GM23338 (cell line): ENCODE data around the gene BOLA3. TPM values are rescaled to one million over a fixed set of nuclear protein-coding genes. Genes with fewer than 3 reads are reported as not detected.

Experiments used
- ATAC-seq: fragments of 200-7000 bp; cut with Tn5 transposase; 3 replicates; pipeline ENCODE4 v1.9.1; 2020
- DNase-seq: peaks from one replicate; pipeline ENCODE4 v3.0.0-alpha.2; 2015; ENCODE audit warnings: low spot score
- H2AFZ ChIP-seq: fragments of 200-600 bp; sonication (generic); 2 replicates; pipeline ENCODE4 v1.8.0; 2016; ENCODE audit warnings: antibody characterized with exemption, mild to moderate bottlenecking, moderate library complexity
- H3F3A ChIP-seq: fragments of 200-600 bp; sonication (generic); replicated peaks from 2 replicates; pipeline ENCODE4 v1.8.0; 2017; ENCODE audit warnings: antibody characterized with exemption, mixed run types, low read depth
- H3K27ac ChIP-seq: fragments of 200-600 bp; sonication (generic); 2 replicates; pipeline ENCODE4 v1.6.1; 2016; ENCODE audit warnings: low read depth
- H3K27me3 ChIP-seq: fragments of 200-600 bp; sonication (generic); 2 replicates; pipeline ENCODE4 v1.8.0; 2016; ENCODE audit warnings: mild to moderate bottlenecking, mixed run types, moderate library complexity; ENCODE audit not compliant: insufficient read depth
- H3K36me3 ChIP-seq: fragments of 200-600 bp; sonication (generic); 2 replicates; pipeline ENCODE4 v1.8.0; 2016; ENCODE audit warnings: mild to moderate bottlenecking; ENCODE audit not compliant: insufficient read depth
- H3K4me1 ChIP-seq: fragments of 200-600 bp; sonication (generic); 2 replicates; pipeline ENCODE4 v1.8.0; 2016; ENCODE audit warnings: mild to moderate bottlenecking, moderate library complexity; ENCODE audit not compliant: insufficient read depth
- H3K4me2 ChIP-seq: fragments of 200-600 bp; sonication (generic); 2 replicates; pipeline ENCODE4 v1.7.1; 2017; ENCODE audit warnings: mixed run types
- H3K4me3 ChIP-seq: fragments of 200-600 bp; sonication (generic); 2 replicates; pipeline ENCODE4 v1.6.1; 2016; ENCODE audit warnings: mixed run types
- H3K79me2 ChIP-seq: fragments of 200-600 bp; sonication (generic); replicated peaks from 2 replicates; pipeline ENCODE4 v1.8.0; 2017; ENCODE audit warnings: mild to moderate bottlenecking; ENCODE audit not compliant: insufficient read depth
- H3K9me2 ChIP-seq: fragments of 200-600 bp; sonication (generic); 2 replicates; pipeline ENCODE4 v1.8.0; 2017; ENCODE audit not compliant: insufficient read depth
- H4K20me1 ChIP-seq: fragments of 200-600 bp; sonication (generic); replicated peaks from 2 replicates; pipeline ENCODE4 v1.8.0; 2017; ENCODE audit warnings: mild to moderate bottlenecking; ENCODE audit not compliant: insufficient read depth
- H3K27ac Mint-ChIP-seq: 2 replicates; pipeline ENCODE4 v1.8.0; 2020; ENCODE audit warnings: inconsistent platforms, mild to moderate bottlenecking, moderate library complexity, mixed read lengths
- H3K27me3 Mint-ChIP-seq: 3 replicates; pipeline ENCODE4 v1.8.0; 2022; ENCODE audit warnings: low read depth, mild to moderate bottlenecking, moderate library complexity, mixed read lengths, inconsistent platforms; ENCODE audit not compliant: insufficient read depth, poor library complexity
- H3K36me3 Mint-ChIP-seq: 3 replicates; pipeline ENCODE4 v1.8.0; 2021; ENCODE audit warnings: low read depth, mild to moderate bottlenecking, inconsistent platforms, moderate library complexity, mixed read lengths
- H3K4me1 Mint-ChIP-seq: 3 replicates; pipeline ENCODE4 v1.8.0; 2020; ENCODE audit warnings: mild to moderate bottlenecking, inconsistent platforms, mixed read lengths
- H3K4me3 Mint-ChIP-seq: 3 replicates; pipeline ENCODE4 v1.8.0; 2021; ENCODE audit warnings: moderate library complexity, mild to moderate bottlenecking, inconsistent platforms, mixed read lengths
- H3K9me3 Mint-ChIP-seq: 3 replicates; pipeline ENCODE4 v1.8.0; 2020; ENCODE audit warnings: moderate library complexity, mild to moderate bottlenecking, inconsistent platforms, mixed read lengths
- CREB1 ChIP-seq: fragments of 250-450 bp; sonication (Bioruptor Pico); IDR thresholded peaks from 2 replicates; pipeline ENCODE4 v1.5.0; 2020; ENCODE audit warnings: low read depth, mild to moderate bottlenecking, moderate library complexity
- CTCF ChIP-seq, 2 experiments: fragments of 200-600 bp in 1 of 2; sonication (generic) in 1 of 2; conservative IDR thresholded peaks; 2 replicates each; pipeline versions ENCODE4 v1.5.1 to v1.6.1; 2016 to 2017; ENCODE audit warnings: antibody characterized with exemption in 2 of 2, low read depth in 2 of 2, mild to moderate bottlenecking in 2 of 2, moderate library complexity in 1 of 2
- EZH2 ChIP-seq: fragments of 200-600 bp; sonication (generic); IDR thresholded peaks from one replicate; pipeline ENCODE4 v1.8.0; 2017; ENCODE audit warnings: antibody characterized with exemption, mild to moderate bottlenecking, low read depth; ENCODE audit not compliant: unreplicated experiment
- EZH2phosphoT487 ChIP-seq: fragments of 200-600 bp; sonication (generic); IDR thresholded peaks from one replicate; pipeline ENCODE4 v1.8.1; 2018; ENCODE audit warnings: antibody characterized with exemption; ENCODE audit not compliant: unreplicated experiment
- JUNB ChIP-seq: IDR thresholded peaks from one replicate; pipeline ENCODE4 v1.6.1; 2016; ENCODE audit warnings: antibody characterized with exemption; ENCODE audit not compliant: unreplicated experiment
- NANOG ChIP-seq: IDR thresholded peaks from 2 replicates; pipeline ENCODE4 v1.6.1; 2016; ENCODE audit warnings: antibody characterized with exemption, borderline replicate concordance
- POLR2AphosphoS5 ChIP-seq: IDR thresholded peaks from 2 replicates; pipeline ENCODE4 v1.6.1; 2016; ENCODE audit warnings: antibody characterized with exemption, low read depth
- STAT1 ChIP-seq: IDR thresholded peaks from one replicate; pipeline ENCODE4 v1.6.1; 2016; ENCODE audit warnings: antibody characterized with exemption; ENCODE audit not compliant: unreplicated experiment
- ZNF114 ChIP-seq: fragments of 250-450 bp; sonication (Bioruptor Pico); IDR thresholded peaks from 2 replicates; pipeline ENCODE4 v1.5.0; 2020; ENCODE audit warnings: mild to moderate bottlenecking, moderate library complexity
- ZNF331 ChIP-seq: fragments of 250-450 bp; sonication (Bioruptor Pico); IDR thresholded peaks from 2 replicates; pipeline ENCODE4 v1.5.0; 2020; ENCODE audit warnings: low read depth, mild to moderate bottlenecking, moderate library complexity
- ZNF462 ChIP-seq: fragments of 250-450 bp; sonication (Bioruptor Pico); IDR thresholded peaks from 2 replicates; pipeline ENCODE4 v1.5.0; 2020; ENCODE audit warnings: mild to moderate bottlenecking, moderate library complexity
- polyA plus RNA-seq: library from polyadenylated mRNA; unstranded; fragments of >200 nt; fragmentation: Nextera tagmentation; extraction: Ambion mirVana; gene quantifications from 2 replicates; pipeline ENCODE4 v1.2.1, GENCODE V29; 2016
- total RNA-seq: library from RNA; depleted of rRNA; stranded (reverse); fragments of >200 nt; shearing (Covaris generic); gene quantifications from 2 replicates; pipeline ENCODE4 v1.2.3, GENCODE V29; 2014
- TF ChIP-seq, protein P1 (sequence below): IDR thresholded peaks from 2 replicates; pipeline ENCODE4 v1.6.1; 2016; ENCODE audit warnings: antibody characterized with exemption
- TF ChIP-seq, protein P2 (sequence below): IDR thresholded peaks from one replicate; pipeline ENCODE4 v1.6.1; 2018; ENCODE audit warnings: antibody characterized with exemption; ENCODE audit not compliant: unreplicated experiment

Gene BOLA3
- total and polyA plus RNA-seq, 2 experiments from 2014 or later = 89.8 to 233 TPM

GRCh38 chr2:74137651-74138599, 9.8 kb downstream of the BOLA3 start:
- DNase-seq = no peak
- no peaks in the 10 kb centered on the region for H3K4me1 ChIP-seq
- TF ChIP-seq NANOG = no peak
- TF ChIP-seq ZNF114 (CRISPR knock-in tag) = no peak
- TF ChIP-seq, protein P1, sequence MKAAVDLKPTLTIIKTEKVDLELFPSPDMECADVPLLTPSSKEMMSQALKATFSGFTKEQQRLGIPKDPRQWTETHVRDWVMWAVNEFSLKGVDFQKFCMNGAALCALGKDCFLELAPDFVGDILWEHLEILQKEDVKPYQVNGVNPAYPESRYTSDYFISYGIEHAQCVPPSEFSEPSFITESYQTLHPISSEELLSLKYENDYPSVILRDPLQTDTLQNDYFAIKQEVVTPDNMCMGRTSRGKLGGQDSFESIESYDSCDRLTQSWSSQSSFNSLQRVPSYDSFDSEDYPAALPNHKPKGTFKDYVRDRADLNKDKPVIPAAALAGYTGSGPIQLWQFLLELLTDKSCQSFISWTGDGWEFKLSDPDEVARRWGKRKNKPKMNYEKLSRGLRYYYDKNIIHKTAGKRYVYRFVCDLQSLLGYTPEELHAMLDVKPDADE = no peak
- TF ChIP-seq STAT1 = no peak
- TF ChIP-seq EZH2phosphoT487 = no peak
- no peak for TF ChIP-seq ZNF462 (CRISPR knock-in tag)
- no peak for TF ChIP-seq POLR2AphosphoS5
- no peak for TF ChIP-seq EZH2
- TF ChIP-seq JUNB = no peak
- TF ChIP-seq, protein P2, sequence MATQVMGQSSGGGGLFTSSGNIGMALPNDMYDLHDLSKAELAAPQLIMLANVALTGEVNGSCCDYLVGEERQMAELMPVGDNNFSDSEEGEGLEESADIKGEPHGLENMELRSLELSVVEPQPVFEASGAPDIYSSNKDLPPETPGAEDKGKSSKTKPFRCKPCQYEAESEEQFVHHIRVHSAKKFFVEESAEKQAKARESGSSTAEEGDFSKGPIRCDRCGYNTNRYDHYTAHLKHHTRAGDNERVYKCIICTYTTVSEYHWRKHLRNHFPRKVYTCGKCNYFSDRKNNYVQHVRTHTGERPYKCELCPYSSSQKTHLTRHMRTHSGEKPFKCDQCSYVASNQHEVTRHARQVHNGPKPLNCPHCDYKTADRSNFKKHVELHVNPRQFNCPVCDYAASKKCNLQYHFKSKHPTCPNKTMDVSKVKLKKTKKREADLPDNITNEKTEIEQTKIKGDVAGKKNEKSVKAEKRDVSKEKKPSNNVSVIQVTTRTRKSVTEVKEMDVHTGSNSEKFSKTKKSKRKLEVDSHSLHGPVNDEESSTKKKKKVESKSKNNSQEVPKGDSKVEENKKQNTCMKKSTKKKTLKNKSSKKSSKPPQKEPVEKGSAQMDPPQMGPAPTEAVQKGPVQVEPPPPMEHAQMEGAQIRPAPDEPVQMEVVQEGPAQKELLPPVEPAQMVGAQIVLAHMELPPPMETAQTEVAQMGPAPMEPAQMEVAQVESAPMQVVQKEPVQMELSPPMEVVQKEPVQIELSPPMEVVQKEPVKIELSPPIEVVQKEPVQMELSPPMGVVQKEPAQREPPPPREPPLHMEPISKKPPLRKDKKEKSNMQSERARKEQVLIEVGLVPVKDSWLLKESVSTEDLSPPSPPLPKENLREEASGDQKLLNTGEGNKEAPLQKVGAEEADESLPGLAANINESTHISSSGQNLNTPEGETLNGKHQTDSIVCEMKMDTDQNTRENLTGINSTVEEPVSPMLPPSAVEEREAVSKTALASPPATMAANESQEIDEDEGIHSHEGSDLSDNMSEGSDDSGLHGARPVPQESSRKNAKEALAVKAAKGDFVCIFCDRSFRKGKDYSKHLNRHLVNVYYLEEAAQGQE = no peak
- no peak for TF ChIP-seq ZNF331 (CRISPR knock-in tag)
- no peak for TF ChIP-seq CTCF (conservative IDR thresholded peaks at IDR 0.05; ENCODE audit: low read depth in 2 of 2)
- TF ChIP-seq CREB1 (CRISPR knock-in tag) = no peak

More at GRCh38 chr2:74137651-74138599, 9.8 kb downstream of the BOLA3 start:
- Histone ChIP-seq H3K4me3 (no peak overlapping the region), H3K27ac (no peak overlapping the region), H4K20me1 (peaks cover 4% of the 10 kb centered on the region; the same call in 1 of the 2 replicates), H3K9me2 (no peaks in the 10 kb centered on the region), H3K27me3 (no peaks in the 10 kb centered on the region), H3F3A (no peaks in the 10 kb centered on the region), H3K36me3 (no peaks in the 10 kb centered on the region), H3K4me2 (no peak overlapping the region), H2AFZ (no peak overlapping the region), H3K79me2 (no peaks in the 10 kb centered on the region)
- H3K27me3 Mint-ChIP-seq = peaks cover 5% of the 10 kb centered on the region
- no peak overlapping the region for H3K27ac Mint-ChIP-seq
- H3K4me3 Mint-ChIP-seq = no peak overlapping the region
- no peaks in the 10 kb centered on the region for H3K9me3 Mint-ChIP-seq
- H3K36me3 Mint-ChIP-seq = peaks cover 45% of the 10 kb centered on the region
- peaks cover 2% of the 10 kb centered on the region; the same call in 1 of the 3 replicates for H3K4me1 Mint-ChIP-seq
- ATAC-seq = no peak
